Measurements from ENCODE around the gene CHIT1.
"Not testable (repeated sequence)": the region's sequence is repeated elsewhere in the genome, so short reads cannot be mapped to it uniquely, and the experiment has no call there.

CHIT1 gene

GRCh38 chr1:203229471-203230135, at the start of gene CHIT1:
TSS of gene CHIT1 (minus strand) at chr1:203229673. CDS start at chr1:203229636, 37 bp downstream.
- no peak for DNase-seq

DNA sequence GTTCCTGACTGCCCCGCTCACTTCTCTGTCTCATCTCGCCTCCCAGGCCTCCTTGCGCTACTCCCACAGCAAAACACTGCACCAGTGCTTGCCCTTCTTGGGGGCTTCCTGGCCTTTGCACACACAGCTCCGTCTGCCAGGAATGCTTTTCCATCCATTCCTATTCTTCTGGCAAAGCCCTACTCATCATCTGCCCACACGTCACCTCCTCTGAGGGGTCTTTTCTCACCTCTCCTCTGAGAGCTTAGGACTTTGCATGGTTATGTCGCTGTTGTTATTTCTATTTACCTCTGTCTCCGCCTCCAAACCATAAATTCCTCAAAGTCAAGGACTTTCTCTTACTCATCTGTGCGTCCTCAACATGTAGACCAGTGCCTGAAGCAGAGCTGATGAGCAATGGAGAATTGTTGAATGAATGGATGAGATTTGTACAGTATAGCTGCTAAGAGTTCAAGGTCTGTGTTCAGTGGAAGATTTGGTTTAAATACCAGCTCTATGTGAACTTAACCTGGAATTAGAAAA, 49.5 kb upstream of the CHIT1 start:
- no peak for DNase-seq

DNA sequence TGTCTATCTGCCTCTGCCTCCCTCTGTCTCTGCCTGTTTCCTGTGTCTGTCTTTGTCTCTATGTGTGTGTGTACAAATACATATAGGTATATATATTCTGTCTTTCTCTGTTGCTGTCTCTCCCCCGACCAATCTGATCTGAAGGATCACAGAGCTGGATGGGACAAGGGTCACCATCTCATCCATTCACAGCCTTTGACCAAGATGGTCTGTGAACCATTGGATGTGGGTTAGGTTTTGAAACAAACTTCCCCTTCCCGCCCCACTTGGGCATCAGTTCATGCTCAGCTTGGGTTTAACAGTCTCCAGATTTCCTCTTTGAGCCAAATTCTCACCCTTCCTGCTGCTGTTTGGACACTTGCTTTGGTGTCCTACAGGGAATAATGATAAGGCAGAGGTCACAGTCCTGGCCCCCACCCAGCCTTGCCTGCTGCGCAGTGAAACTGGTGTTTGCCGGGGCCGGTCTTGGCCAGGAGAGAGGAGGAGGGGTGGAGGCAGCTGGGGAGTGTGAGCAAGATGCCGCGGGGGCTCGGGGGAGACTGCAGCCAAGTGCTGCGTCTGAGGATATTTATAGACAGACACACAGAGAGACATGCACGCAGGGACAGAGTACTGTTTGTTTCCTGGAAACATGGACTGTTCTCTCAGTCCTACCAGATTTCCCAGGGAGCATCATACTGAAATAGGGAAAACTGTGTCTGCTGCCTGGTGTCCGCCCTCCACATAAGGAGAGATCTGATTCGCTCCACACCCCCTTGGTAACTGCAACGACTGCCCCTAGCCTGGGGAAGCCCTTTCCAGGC, 48.8 kb upstream of the CHIT1 start:
- peak in 5 of 6 experiments; percentile 16 to 54 (median 26) for DNase-seq

GRCh38 chr1:203276916-203277545, 47.6 kb upstream of the CHIT1 start:
- DNase-seq, result peak in 3 of 6 experiments; percentile 19 to 46 (median 25)

DNA sequence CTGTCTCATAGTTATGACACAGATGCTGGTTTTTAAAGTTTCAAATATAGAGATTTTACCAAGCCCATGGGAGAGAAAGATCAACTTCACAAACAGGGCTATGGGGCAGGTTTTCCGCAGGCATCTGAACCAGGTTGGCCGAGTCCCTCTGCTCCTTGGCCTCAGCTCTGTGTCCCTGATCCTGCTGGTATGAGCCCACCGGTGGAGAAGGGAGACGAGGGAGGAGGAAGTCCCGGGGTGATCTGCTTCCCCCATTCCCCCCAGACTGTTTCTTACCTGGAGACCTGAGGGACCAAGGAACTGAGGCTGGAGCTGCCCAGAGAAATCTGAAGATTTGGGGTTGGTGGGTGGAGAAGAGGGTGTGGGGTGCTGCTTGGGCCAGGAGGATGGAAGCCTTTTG, 46.9 kb upstream of the CHIT1 start:
- no peak for DNase-seq

DNA sequence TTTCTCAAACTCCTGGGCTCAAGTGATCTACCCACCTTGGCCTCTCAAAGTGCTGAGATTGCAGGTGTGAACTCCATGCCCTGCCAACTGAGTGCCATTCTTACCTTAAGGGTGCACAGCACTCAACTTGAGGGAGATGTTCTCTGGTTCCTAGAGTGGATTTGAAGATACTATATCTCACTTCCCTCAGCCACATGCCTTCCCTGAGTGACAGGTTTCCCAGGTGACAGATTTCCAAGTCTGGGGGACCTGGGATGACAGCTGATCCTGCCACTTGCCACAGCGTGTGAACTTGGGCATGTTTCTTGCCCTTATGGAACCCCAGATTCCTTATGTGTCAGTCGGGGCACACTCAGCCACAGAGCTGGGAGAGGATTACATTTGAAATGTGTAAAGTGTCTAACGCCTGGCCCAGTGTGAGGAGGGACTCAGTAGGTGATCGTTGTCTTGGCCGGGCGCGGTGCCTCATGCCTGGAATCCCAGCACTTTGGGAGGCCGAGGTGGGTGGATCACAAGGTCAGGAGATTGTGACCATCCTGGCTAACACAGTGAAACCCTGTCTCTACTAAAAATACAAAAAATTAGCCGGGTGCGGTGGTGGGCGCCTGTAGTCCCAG, 46.3 kb upstream of the CHIT1 start:
- DNase-seq, result no peak

GRCh38 chr1:203274603-203275381, 45.3 kb upstream of the CHIT1 start:
- DNase-seq, result no peak

GRCh38 chr1:203273869-203274602, 44.6 kb upstream of the CHIT1 start:
- DNase-seq, result no peak

GRCh38 chr1:203273206-203273868, 43.9 kb upstream of the CHIT1 start:
- peak; percentile 77 to 91 (median 84) for DNase-seq

GRCh38 chr1:203272633-203273205, 43.2 kb upstream of the CHIT1 start:
- no peak for DNase-seq

DNA sequence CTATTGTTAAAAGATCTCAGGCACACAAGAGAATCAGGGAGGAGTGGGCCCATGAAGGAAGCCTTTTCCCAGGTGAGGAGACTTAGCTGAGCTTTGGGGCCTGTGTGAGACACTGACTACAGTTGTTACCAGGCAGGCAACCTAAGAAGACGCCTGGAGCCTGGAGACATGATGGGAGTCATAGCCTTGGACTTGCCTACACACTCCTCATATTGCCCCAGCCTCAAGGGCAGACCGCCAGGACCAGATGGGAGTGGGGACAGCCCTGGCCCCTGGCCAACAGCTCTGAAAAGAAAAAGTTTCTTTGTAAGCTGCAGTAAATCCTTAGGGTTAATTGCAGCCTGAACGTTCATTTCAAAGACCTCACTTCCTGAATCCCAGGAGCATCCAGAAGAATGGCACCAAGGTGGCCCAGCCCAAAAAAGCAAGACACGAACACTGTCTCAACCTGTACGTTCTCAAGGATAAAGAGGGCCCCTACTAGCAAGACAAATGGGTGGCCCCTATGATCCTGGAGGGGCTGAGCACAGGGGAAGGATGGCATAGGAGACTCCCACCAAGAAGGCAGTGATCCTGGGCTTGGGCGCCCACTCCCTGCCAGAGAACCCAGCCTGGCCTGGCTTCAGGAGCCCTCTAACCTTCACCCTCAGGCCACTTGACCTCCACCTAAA, 42.6 kb upstream of the CHIT1 start:
- DNase-seq, result no peak

DNA sequence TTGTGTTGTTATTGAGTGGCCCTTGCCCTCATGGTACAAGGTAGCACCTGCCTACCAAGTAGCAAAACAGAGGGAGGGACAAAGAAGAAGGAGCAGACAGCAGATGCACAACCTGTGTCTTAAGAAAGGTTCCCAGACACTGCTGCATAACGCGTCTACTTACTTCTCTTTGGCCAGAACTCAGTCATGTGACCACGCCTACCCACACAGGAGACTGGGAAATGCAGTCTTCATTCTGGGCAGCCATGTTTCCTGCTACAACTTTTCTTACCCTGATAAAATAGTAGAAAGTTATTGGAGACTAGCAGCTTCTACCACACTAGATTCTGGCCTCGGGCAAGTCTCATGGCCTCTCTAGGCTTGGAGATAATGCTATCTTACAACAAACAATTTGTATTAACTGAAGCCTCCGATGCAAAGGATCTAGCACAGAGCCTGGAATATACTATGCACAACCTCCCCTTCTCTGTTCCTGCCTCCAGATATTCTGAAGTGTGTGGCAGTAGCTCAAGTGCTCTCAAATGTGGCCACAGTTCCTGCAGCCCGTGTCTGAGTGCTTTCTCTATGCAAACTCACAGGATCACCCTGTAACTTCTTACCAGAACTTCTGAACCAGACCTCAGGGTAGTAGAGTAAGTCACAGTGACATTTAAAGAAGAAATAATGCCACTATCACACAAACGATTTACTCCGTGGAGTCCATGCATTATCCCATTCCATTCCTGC, 41.7 kb upstream of the CHIT1 start:
- DNase-seq, result peak; percentile 42 to 78 (median 69)

- DNase-seq, result no peak
Measured at GRCh38 chr1:203270448-203270847, 41.0 kb upstream of the CHIT1 start.

DNA sequence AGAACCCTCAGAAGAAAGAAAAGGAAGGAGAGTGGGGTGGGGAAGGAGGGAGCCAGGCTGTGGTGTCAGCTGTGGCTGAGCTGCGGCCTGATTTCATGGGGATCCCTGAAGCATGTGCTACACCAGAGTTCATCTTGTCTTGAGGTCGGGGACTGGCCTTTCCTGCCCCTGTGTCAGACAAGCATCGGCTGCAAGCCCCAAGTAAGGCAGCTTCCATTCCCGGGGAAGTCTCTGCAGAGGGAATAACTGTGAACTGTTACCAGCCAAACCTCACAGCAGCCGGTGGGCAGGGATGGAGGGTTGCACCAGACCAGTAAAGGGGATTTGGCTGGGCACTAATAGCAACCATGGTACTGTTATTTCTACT, 40.2 kb upstream of the CHIT1 start:
- DNase-seq, result no peak

- peak; percentile 30 to 84 (median 62) for DNase-seq
Measured at GRCh38 chr1:203268901-203269653, 39.6 kb upstream of the CHIT1 start.

DNA sequence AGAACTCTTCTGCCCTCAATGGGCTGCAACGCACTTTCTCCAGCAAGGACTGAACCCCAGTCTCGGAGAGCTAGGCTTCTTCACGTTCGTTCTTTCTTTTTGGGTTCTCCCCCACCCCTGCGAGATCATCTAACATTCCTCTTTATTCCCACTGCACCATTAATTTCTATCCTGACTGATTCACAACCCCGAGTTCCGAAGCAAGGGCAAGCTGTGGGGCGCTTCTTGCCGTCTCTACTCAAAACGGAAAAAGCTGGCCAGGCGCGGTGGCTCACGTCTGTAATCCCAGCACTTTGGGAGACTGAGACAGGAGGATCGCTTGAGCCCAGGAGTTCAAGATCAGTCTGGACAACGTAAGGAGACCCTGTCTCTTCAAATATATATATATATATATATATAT, 38.4 kb upstream of the CHIT1 start:
- no peak for DNase-seq

DNA sequence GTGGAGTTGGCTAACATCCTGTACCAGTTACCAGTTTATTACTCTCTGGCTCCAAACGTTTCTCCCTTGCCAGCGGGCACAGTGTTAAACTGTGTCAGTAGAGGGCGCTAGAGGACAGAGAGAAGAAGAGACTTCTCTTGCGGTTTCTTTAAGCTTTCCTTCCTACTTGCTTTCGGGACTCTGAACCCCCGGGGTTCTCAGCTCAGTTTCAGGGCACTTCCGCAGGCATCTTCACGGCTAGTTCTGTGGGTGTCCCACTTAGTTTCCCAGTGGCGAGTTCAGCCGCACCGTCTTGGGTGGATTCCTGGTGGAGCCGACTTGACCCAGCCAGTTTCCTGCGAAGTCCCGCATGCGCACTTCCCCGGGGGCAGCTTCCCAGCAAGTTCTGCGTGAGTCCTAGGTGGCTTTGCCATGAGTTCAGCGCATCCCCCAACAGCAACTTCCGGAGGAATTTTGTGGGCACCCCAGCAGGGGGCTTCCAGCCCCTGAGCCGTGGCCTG, 37.9 kb upstream of the CHIT1 start:
- DNase-seq, result peak; percentile 62 to 92 (median 76)

- not testable (repeated sequence) for DNase-seq
Measured at GRCh38 chr1:203266140-203266539, 36.7 kb upstream of the CHIT1 start.

All from stimulated activated naive CD4-positive, alpha-beta T cell (primary cell).